GM12892 (cell line): ENCODE data around the gene SEL1L3.

Source experiments
- POLR2A ChIP-seq: IDR thresholded peaks from 2 replicates; pipeline ENCODE4 v1.6.1; 2011; ENCODE audit warnings: low read depth, low read length, control low read depth
- POLR2AphosphoS5 ChIP-seq: IDR thresholded peaks from 2 replicates; pipeline ENCODE4 v1.6.1; 2011; ENCODE audit warnings: low read depth, low read length, control low read depth
- TAF1 ChIP-seq: IDR thresholded peaks from 2 replicates; pipeline ENCODE4 v1.6.1; 2011; ENCODE audit warnings: low read depth, mild to moderate bottlenecking, control low read depth, low read length, borderline replicate concordance

- TF ChIP-seq POLR2AphosphoS5, result no peak
- TF ChIP-seq POLR2A, result no peak
- no peak for TF ChIP-seq TAF1
These were observed 32.2 kb downstream of the SEL1L3 start for GRCh38 chr4:25830548-25830947.
